ENCODE results near the gene TP53BP2. TPM values are rescaled to one million over a fixed set of nuclear protein-coding genes. Genes with fewer than 3 reads are reported as not detected.
A peak's percentile ranks its signal among the peaks of the same experiment; 100 is the strongest.
"Not testable (repeated sequence)": the region's sequence is repeated elsewhere in the genome, so short reads cannot be mapped to it uniquely, and the experiment has no call there.

The TP53BP2 gene
- total RNA-seq, 1 donor from 2014 or later, result 44.1 TPM

DNA sequence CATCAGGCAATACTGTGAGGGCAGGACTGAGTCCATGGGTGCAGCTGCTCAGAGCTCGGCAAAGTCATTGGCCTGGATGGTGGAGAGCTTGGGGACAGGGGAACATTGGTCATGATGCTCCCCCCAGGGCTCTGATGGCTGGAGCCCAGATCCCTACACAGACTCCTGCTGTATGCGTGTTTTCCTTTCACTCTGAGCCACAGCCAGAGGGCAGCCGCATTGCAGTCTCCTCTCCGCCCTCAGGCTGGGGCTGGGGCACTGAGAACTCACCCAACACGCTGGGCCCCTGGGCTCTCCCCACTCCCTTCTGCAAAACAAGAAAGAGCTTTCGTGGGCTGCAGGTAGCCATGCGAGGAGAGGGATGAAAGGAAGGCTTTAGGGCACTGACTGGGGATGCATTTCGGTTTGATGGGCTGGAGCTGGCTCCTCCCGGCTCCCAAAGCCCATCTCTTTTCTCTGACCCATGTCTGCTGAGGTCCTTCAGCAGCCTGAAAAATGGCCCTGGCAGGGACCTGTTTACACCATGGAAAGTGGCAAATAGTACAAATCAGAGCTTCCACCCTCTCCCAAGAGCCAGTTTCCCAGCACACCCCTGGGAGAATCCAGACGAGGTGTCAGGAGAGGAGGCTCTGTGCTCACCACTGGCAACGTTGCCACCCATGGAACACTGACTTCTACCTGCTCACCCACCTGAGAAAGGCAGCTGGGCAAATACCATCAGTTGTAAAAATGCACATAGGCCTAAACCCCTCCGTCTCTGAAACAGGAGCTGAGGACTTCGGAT is 89.6 kb downstream of the TP53BP2 start:
- DNase-seq (ENCODE audit: low spot score) (no peak), ATAC-seq (peak; percentile 85)
- intact Hi-C loops (cut with DNase I), result no loop called here

DNA sequence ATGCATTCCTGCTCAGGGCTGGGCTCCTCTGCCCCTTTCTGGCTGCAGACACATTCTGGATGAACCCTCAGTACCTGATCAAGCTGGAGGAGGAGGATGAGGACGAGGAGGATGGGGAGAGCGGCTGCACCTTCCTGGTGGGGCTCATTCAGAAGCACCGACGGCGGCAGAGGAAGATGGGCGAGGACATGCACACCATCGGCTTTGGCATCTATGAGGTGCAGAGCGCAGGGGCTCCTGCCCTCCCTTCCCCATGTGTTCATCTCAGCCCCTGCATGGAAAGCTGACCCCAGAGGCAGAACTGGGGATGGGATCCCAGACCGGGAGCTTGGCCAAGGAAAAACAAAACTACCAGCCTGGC is 90.3 kb downstream of the TP53BP2 start:
- DNase-seq (ENCODE audit: low spot score) (no peak), ATAC-seq (no peak)
- intact Hi-C loops (cut with DNase I), result no loop called here

DNA sequence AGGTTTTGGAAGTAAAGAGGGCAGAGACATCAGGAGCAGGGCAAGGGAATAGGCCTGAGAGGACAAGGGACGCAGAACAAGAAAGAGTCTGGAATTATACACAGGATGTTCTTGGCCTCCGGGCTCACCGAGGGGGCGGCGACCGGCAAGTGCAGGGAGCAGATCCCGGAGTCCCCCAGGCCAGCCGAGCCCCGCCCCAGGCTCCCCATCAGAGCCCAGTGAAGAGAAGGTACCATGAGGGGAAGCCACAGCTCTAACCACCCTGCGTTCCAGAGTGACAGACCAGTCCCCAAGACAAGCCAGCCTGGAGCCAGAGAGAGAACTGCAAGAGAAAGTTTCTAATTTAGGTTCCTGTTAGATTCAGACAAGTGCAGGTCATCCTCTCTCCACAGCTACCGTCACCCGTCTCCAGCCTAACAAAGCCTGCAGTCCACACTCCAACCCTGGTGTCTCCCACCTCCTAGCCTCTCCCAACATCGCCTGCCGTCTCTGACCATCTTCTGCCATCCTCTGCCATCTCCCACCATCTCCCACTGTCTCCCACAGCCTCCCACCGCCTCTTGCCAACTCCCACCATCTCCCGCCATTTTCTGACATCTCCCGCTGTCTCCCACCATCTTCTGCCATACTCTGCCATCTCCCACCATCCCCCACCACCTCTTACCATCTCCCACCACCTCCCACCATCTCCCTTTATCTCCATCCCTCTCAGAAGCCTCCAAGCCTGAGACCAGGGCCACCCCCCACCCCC is 90.9 kb downstream of the TP53BP2 start:
- intact Hi-C loops (cut with DNase I), result no loop called here
- ATAC-seq (no peak), DNase-seq (ENCODE audit: low spot score) (no peak)

DNA sequence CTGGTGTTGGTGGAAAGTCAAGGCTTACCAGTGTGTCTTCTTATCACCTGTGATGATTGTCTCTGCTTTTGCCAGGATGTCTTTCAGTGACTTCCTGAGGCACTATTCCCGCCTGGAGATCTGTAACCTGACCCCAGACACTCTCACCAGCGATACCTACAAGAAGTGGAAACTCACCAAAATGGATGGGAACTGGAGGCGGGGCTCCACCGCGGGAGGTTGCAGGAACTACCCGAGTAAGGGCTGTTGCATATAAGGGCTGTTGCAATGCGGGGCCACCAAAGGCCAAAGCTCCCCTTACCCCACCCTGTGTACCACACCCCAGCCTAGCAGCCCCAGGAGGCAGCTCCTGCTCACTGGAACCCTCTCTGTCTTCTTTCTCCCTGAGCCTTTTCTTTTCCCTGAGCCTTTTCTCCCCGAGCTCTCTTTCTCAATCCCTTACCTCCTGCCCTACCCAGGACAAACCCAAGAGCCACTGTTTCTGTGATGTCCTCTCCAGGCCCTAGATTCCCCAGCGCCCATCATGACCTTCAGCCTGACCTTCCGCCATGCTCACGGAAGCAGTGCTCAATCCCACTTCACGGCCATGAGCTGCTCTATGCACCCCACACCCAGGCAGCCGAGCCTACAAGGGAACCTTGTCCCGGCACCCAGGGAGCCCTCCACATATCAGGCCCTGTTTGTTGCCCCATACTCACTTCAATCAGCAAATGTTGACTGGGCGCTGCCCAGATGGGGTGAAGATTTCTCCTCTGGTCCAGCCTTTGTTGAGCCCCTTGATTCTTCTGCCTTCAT is 92.8 kb downstream of the TP53BP2 start:
- intact Hi-C loops (cut with DNase I), result no loop called here
- DNase-seq (ENCODE audit: low spot score) (no peak), ATAC-seq (no peak)

DNA sequence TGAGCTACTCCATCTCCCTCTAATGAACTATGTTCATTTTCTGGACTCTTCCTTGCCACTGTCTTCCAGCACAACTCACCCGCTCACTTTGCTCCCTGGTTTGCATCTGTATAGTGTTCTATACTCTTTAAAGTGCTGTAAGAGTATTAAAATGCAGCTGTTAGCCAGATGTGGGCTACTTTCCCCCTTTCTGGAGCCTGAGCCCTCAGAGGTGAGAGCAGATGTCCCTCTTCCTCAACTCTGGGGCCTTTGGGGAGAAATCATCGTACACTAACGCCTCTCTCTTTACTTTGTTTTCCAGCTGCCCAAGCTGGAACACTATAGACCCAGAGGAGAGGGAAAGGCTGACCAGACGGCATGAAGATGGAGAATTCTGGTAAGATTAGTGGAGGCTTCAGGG is 94.1 kb downstream of the TP53BP2 start:
- intact Hi-C loops (cut with DNase I), result no loop called here
- ATAC-seq (no peak), DNase-seq (ENCODE audit: low spot score) (no peak)

DNA sequence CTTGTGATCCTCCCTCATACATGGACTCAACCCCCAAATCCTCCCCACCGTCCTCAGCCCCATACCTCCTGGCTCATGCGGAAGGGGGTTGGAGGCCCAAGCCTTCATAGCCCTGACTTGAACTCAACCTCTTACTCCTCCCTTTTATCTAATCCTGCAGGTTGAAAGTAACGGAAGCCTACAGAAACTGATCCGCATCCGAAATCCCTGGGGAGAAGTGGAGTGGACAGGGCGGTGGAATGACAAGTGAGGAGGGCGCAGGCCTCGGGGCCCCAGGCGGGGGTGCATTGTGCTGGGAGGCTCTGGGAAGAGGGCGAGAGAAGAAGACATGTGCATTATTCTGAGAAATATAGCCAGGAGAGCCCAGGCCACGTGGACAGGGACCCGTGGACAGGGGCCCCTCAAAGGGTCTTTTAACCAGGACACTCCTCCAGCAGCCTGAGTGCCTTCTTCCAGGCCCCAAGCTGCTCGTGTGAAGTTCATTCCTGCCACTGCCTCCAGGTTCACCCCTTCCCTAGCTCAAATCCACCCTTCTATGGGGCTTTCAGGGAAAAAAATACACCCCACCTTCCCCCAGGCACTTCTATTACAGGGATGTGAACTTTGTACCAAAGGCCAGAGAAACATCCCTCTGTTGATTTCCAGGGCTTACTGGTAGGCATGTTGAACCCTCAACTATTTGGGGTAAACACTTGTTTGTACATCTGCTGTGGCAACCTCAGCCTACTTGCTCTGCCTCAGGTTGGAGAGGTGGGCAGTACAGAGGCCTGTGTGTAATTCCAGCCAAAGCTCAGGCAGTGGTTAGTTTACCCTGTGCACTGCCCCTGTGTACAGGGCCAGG is 94.8 kb downstream of the TP53BP2 start:
- ATAC-seq, result no peak
- DNase-seq (ENCODE audit: low spot score), result no peak
- intact Hi-C loops (cut with DNase I), result no loop called here

DNA sequence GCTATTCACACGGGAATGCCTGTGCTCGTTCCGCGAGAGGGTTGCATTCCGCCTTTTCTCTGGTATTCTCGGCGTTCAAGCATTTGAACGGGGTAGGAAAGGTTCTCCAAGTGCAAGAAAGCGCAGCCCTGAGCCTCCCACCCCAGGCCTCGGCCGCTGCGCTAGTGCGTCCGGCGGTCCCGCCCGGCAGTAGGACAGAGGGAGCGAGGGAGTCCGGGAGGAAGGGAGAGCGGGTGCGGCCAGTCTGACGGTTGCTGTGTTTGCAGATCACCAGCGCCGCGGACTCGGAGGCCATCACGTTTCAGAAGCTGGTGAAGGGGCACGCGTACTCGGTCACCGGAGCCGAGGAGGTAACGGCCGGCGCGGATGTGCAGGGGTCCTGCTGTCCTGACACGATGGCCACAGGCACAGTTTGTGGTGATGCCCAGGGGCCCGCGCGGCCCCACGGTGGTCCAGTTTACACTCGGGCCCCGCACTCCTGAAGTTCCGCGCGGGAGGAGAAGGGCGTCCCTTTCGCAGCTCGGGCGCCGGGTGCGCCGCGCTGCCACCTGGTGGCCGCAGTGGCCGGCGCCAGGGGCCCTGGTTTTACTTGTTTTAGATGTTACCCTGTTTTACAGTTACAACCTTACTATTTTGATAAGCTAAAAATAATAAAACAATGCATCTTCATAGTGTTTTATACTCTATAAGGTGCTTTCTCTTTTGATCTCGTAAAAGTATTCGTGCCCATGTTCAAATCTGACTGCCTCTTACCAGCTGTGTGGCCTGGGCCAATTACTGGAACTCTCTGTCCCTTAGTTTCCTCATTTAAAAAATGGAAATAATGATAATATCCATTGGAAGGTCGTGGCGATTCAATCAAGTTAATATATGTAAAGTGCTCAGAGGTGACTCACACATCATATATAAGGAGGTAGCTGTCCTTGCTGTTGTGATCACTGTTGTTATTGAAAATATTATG is 96.7 kb downstream of the TP53BP2 start:
- peak; percentile 88 for ATAC-seq
- peak; percentile 79 for DNase-seq (ENCODE audit: low spot score)
- intact Hi-C loops (cut with DNase I), result loop anchor here (2.0 kb wide), 1 partner anchor 36 kb away; the partner anchor contains the start of gene CAPN2

DNA sequence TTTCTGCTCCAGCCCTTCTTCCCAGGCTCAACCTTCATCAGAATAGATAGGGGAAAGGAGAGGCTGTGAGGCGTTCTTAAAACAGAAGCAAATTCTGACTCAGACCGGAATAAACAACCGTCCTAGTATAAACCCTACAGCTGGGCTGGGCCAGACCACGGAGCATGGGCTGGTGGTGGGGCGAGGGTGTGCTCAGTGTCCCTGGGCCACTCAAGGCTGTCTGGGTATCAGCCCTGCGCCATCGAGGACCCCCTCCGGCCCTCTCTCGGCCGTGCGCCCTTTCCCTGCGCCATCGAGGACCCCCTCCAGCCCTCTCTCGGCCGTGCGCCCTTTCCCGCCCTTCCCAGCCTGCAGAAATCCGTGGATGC is 97.4 kb downstream of the TP53BP2 start:
- ATAC-seq (peak; percentile 80), DNase-seq (ENCODE audit: low spot score) (no peak)
- intact Hi-C loops (cut with DNase I), result loop anchor here (2.0 kb wide), 1 partner anchor 36 kb away; the partner anchor contains the start of gene CAPN2

DNA sequence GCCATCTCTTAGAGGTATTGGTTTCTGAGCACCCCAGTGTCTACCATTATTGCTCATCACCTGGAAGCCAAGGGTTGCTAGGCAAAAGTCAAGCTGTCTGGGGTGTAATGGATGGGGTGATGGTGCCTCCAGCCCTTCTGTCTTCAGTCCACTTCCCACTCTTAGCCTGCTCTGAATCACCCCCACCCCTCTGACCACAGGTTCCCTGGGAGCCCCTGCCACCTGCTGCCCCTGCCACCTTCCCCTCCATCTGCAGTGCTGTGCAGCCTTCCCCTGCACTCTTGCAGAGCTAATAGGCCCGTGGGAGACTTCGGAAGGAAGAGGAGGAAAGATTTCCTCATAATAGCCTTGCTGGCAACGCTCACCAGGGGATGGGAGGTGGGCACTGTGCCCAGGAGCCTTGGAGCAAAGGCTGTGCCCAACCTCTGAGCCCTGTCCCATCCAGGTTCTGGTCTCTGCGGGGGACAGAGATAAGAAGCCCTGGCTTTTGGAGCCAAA is 97.9 kb downstream of the TP53BP2 start:
- ATAC-seq, result peak; percentile 38
- no peak for DNase-seq (ENCODE audit: low spot score)
- intact Hi-C loops (cut with DNase I), result loop anchor here (2.0 kb wide), 1 partner anchor 35 kb away; the partner anchor contains the start of gene CAPN2

DNA sequence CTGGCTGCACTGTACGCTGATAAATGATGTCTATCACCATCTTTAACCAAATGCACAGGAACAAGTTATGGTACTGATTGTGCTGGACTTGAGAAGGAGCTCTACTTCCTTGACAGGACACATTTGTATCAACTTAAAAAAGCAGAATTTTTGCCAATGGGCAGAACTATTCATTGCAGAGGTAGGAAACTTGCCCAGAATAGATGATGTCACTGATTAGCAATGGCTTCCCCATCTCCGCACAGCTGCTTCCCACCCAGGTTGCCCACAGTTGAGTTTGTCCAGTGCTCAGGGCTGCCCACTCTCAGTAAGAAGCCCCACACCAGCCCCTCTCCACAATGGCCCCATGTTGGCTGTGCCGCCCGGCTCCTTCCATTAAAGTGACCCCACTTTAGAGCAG is 100.0 kb downstream of the TP53BP2 start:
- no peak for DNase-seq (ENCODE audit: low spot score)
- intact Hi-C loops (cut with DNase I), result no loop called here
- no peak for ATAC-seq

DNA sequence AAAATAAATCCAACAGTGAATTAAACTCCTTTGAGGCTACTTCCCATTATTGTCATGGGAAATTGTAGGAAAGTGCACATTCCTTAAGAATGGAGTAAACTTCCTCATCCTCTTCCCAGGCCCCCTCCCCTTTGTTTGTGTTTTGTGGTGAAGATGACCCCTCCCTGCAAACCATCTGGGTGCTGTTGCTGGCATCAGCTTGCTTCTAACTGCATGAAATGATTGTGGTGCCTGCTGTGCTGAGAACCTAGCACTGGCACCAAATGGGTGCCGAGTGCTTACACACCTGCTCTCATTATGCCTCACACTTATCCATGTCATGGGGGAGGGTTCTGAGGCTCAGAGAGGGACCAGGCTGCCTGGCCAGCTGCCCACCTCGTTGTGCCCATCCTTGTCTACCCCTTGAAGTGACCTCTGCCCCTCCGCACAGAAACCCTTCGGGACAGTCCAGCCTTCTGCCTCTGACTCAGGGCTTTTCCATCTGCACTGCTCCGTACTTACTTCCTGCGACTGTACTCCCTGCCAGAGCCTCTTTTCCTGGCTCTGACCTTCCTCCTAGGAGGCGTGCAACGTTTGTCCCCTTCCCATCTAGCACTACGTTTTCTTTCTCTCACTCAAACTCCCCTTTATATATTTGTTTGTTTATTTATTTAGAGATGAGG is 102.8 kb downstream of the TP53BP2 start:
- ATAC-seq, result no peak
- DNase-seq (ENCODE audit: low spot score), result no peak
- intact Hi-C loops (cut with DNase I), result no loop called here

DNA sequence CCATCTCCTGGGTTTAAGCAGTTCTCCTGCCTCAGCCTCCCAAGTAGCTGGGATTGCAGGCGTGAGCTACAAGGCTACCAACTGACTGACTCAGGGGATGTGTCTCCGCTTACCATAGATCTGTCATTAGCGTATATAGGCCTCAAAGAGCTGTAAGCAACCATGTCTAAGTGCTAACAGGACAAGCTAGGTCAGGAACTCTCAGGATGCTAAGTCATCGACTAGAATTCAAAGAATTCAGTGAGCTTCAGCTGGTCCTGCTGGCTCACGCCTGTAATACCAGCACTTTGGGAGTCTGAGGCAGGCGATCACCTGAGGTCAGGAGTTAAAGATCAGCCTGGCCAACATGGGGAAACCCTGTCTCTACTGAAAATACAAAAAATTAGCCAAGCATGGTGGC is 103.9 kb downstream of the TP53BP2 start:
- DNase-seq (ENCODE audit: low spot score) (no peak), ATAC-seq (no peak)
- intact Hi-C loops (cut with DNase I), result no loop called here

DNA sequence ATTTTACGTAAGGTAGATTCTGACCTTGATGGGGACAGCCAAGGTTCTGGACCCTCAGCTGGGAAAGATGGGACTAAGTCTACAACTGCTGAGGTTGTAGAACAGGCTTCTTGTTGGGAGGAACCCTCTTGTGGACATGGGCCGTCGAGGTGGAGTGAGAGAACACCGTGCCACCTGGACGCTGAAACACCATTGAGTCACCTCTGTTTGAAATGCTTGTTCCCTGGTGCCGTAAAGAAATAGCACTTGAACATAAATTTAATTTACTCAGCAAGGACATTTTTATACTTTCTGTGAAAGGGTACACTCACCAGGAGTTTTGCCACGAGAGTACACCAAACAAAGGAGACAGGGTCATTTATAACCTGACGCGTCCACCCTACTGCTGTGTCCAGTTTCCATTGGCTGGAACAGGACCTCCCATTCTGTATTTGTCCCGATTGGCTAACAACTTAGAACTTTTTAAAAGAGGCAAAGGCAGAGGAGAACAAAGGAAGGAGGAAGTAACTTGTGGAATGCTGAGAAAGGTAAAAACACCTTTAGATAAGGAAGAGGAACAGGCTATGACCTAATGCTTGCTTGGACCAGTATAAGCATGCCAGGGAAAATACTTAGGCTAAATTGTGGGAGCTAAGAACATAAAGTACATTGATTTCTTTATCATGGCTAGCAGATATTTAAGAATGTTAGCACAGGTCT is 105.6 kb downstream of the TP53BP2 start:
- DNase-seq (ENCODE audit: low spot score); intact Hi-C loops (cut with DNase I); ATAC-seq: not testable (repeated sequence)

DNA sequence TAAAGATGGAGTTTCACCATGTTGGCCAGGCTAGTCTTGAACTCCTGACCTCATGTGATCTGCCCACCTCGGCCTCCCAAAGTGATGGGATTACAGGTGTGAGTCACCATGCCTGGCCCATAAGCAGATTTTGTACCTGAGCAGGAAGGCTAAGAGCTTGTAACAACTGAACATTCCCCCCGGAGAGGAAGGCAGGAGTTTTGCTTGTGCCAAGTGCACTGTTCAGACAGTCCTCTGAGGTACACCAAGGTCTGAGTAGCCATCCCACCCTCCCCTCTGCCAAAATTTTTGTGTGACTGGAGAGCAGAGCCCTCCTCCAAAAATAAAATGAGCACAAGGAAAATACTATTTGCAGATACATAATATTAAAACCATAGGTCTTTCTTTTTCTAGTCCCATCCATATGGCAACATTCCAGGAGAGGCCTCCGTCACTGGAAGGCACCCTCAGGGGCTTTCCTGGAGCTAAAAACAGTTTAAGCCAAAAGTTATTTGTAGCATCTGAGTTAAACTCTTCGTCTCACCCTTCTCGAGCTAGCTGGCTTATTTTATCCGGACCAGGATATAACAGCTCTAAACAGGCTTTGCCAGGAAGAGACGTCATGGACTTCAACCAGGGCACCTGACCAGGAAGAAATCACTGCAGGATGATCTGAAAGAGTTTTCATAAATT is 106.2 kb downstream of the TP53BP2 start:
- ATAC-seq (peak; percentile 20), DNase-seq (ENCODE audit: low spot score) (no peak)
- intact Hi-C loops (cut with DNase I), result no loop called here

DNA sequence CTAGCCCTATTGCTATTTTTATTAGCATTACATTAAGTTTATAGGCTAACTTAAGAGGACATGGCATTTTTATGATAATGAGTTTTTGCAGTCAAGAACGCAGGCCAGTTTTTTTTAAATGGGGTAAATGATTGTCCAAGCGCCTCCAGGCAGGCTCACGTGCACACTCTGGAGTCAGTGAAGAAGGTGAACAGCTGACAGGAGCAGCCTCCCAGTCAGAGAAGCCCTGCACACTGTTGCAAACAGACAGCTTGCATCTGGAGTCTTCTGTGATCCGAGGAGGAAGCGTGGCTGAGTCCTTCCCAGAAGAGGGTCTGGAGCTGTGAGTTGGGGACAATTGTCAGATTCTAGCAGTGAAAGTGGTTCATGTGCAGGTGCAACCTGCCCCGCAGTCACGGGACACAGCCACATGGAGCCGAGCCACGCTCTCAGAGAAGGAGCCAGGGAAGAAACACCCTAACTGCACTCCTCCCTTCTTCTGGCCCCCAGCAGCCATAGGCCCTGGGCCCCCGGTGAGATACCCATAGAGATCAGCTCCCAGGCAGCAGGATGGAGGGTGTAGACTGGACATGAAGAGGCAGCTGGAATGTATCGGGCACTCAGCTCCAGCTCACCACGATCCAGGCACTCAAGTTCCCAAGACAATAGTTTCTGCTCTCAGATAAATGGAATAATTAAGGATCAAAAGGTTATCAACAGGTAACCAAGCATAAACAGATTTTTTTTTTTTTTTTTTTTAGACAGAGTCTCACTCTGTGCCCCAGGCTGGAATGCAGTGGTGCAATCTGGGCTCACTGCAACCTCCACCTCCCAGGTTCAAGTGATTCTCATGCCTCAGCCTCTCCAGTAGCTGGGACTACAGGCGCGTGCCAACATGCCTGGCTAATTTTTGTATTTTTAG is 107.0 kb downstream of the TP53BP2 start:
- DNase-seq (ENCODE audit: low spot score) (no peak), ATAC-seq (peak; percentile 41)
- intact Hi-C loops (cut with DNase I), result no loop called here

Data from sciatic nerve (tissue), 2 donors.